Retinal pigment epithelial cell (primary cell): ENCODE data around the gene YY1.

ENCODE experiments used
- DNase-seq: peaks from one replicate; pipeline ENCODE4 v3.0.0-alpha.2; 2010; ENCODE audit warnings: low read depth
- H3K4me3 ChIP-seq: 2 replicates; pipeline ENCODE4 v1.5.1; 2011; ENCODE audit warnings: mild to moderate bottlenecking, low read length, control low read depth, moderate library complexity
- CTCF ChIP-seq: conservative IDR thresholded peaks from 2 replicates; pipeline ENCODE4 v1.5.1; 2011; ENCODE audit warnings: low read depth, low read length, control low read depth, inconsistent platforms

Gene YY1

GRCh38 chr14:100323121-100323941 lies 84.4 kb downstream of the YY1 start, which contains the start of gene SLC25A47:
TSS of gene SLC25A47 (plus strand) at chr14:100323339. CDS start at chr14:100323415, 76 bp downstream.
- TF ChIP-seq CTCF, result no peak
- no peak for DNase-seq
- no peak within 1 kb of the TSS for H3K4me3 ChIP-seq

GRCh38 chr14:100323942-100324307 lies 85.0 kb downstream of the YY1 start:
- no peak overlapping the region for H3K4me3 ChIP-seq
- no peak for DNase-seq
- TF ChIP-seq CTCF, result no peak

GRCh38 chr14:100325231-100325632 lies 86.3 kb downstream of the YY1 start:
- DNase-seq, result no peak
- H3K4me3 ChIP-seq, result no peak overlapping the region
- TF ChIP-seq CTCF, result no peak

GRCh38 chr14:100325958-100326357 lies 87.0 kb downstream of the YY1 start:
- TF ChIP-seq CTCF, result no peak
- no peak overlapping the region for H3K4me3 ChIP-seq
- DNase-seq, result no peak

GRCh38 chr14:100327128-100327527 lies 88.2 kb downstream of the YY1 start:
- no peak overlapping the region for H3K4me3 ChIP-seq
- DNase-seq, result no peak
- TF ChIP-seq CTCF, result no peak

GRCh38 chr14:100328495-100329163 lies 89.7 kb downstream of the YY1 start:
- no peak for TF ChIP-seq CTCF
- H3K4me3 ChIP-seq, result no peak overlapping the region
- DNase-seq, result no peak
